Activated gamma-delta T cell treated with anti-CD3 and anti-CD28 coated beads, Interleukin-2, amount 50 U/mL, for 16 hours (primary cell): ENCODE measurements around the gene MRM3.
"Not testable (repeated sequence)": the region's sequence is repeated elsewhere in the genome, so short reads cannot be mapped to it uniquely, and the experiment has no call there.

Experiments used
- DNase-seq: peaks from one replicate; pipeline ENCODE4 v3.0.0-alpha.2; 2020; ENCODE audit warnings: low read depth

MRM3 gene

DNA sequence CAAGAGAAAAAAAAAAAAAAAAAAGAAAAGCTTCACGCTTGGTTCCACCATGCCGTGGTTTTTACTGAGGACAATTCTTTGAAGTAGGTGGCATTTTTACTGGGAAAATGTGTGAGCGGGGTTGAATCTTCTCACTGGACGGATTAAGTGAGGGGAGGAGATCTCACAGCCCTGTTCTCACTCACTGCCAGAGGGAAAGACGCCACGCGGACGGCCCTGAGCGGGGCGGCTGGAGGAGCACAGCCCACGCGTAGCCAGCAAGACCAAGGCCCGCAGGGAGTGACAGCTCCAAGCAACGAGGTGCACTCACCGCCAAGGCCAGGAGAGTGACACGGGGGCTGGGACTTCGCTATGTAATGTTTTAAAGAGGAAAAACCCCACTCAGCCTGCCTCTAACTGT, 43.1 kb downstream of the MRM3 start:
- DNase-seq = no peak

DNA sequence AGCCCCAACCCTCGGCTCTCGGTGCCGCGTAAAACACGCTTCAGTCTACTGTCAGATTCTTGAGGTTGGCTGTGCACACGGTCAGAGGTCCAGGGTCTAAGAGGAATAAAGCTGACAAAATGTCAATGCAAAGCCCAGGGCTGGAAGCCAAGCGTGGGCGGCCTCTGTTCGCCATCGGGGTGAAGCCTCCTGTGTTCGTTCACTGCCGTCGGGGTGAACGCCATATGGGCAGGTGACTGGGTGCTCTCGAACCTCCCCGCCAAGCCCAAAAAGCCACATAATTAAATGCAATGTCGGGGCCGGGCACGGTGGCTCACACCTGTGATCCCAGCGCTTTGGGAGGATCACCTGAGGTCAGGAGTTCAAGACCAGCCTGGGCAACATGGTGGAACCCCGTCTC, 44.6 kb downstream of the MRM3 start:
- DNase-seq = no peak

DNA sequence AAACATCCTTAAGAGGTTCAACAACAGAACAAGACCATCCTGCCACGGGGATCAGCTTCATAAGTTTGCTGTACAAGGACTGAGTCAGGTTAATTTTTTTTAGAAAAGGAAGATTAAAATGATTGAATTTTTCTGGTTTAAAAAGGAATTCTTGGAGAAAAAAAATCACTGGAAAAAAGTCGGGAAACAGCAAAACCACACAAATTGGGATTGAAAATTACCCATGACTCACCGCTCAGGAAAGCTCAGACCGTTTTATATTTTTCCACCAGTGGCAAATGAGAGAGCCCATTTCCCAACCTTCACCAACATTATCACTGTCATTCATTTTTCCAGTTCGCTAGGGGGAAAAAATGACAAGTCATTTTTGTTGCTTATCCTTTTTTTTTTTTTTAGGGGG, 46.6 kb downstream of the MRM3 start:
- DNase-seq = no peak

DNA sequence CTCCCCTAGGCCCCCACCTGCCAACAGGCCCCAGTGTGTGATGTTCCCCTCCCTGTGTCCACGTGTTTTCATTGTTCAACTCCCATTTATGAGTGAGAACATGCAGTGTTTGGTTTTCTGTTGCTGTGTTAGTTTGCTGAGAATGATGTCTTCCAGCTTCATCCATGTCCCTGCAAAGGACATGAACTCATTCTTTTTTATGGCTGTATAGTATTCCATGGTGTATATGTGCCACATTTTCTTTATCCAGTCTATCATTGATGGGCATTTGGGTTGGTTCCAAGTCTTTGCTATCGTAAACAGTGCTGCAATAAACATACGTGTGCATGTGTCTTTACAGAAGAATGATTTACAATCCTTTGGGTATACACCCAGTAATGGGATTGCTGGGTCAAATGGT, 47.5 kb downstream of the MRM3 start:
- DNase-seq = not testable (repeated sequence)

DNA sequence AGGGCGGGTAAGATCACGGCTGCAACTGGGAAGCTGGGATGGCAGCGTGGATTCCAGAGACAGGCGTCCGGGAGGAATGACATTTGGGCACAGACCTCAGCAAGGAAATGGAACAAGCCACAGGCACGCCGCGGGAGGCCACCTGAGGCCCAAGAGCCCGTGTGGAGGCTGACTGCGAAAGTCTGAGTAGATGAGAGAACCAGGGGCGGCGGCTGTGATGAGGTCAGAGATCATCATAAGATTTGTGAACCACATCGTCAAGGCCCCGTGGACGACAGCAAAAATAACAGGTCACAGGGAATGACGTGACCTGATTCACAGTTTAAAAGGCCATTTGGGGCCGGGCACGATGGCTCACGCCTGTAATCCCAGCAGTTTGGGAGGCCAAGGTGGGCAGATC, 48.2 kb downstream of the MRM3 start:
- no peak for DNase-seq

DNA sequence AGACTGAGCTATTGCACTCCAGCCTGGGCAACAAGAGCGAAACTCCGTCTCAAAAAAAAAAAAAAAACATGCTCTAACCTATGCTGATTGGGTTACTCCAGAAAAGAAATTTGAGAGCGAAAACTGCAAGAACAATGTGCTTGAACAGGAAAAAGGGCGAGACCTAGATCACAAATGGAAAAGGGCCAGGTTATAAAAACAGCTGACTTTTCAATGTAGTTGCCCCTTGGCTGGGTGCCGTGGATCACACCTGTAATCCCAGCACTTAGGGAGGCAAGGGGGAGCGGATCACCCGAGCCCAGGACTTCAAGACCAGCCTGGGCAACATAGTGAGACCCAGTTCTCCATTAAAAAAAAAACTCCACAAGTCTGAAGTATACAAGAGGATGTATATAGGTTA, 48.8 kb downstream of the MRM3 start:
- DNase-seq = no peak

DNA sequence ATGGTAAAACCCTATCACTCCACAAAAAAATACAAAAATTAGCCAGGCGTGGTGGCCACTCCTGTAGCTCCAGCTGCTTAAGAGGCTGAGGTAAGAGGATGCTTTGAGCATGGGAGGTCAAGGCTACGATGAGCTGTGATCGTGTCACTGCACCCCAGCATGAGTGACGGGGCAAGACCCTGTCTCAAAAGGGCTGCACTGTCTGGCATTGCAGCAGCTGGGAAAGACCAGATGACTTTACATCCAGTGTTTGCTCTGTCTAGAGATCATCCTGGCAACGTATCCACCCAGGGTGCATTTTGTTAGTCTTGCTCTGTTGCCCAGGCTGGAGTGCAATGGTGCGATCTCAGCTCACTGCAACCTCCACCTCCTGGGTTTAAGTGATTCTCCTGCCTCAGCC, 52.0 kb downstream of the MRM3 start:
- DNase-seq = no peak

DNA sequence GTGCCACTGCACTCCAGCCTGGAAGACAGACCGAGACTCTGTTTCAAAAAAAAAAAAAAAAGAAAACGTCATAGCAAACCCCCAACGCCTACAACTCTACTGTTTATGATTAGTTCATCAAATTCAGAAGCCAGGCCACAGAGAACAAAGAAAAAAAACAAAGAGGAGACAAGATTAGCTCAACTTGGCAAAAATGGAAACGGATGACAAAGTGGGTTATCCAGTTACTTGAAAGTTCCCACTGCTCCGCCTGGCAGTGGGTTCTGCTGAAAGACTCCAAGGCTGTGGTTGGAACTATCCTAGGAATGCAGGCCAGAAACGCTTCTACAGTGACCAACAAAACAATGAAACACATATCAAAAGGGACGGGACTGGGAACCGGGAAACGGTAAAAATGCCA, 53.1 kb downstream of the MRM3 start:
- DNase-seq = no peak

DNA sequence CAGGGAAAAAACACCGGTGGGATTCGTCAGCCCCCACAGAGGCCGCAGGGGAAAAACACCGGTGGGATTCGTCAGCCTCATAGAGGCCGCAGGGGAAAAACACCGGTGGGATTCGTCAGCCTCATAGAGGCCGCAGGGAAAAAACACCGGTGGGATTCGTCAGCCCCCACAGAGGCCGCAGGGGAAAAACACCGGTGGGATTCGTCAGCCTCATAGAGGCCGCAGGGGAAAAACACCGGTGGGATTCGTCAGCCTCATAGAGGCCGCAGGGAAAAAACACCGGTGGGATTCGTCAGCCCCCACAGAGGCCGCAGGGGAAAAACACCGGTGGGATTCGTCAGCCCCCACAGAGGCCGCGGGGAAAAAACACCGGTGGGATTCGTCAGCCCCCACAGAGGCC, 53.6 kb downstream of the MRM3 start:
- not testable (repeated sequence) for DNase-seq

DNA sequence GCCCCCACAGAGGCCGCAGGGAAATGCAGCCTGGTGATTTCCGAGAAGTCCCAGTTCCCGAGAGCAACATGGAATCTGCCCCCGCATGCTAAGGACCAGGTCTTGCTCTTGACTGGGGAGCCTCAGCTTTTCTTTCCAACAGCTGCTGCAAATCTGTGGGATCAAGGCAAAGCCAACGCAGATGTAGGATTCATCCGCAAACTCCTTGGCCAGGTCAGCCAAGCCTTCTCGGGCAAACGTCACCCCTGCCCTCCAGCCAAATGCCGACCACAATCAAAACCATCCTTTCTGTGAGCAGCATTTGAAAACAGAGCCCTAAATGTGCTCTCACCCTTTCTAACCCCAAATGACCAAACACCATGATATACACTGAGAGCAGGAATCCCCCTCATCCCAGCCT, 54.0 kb downstream of the MRM3 start:
- DNase-seq = no peak

DNA sequence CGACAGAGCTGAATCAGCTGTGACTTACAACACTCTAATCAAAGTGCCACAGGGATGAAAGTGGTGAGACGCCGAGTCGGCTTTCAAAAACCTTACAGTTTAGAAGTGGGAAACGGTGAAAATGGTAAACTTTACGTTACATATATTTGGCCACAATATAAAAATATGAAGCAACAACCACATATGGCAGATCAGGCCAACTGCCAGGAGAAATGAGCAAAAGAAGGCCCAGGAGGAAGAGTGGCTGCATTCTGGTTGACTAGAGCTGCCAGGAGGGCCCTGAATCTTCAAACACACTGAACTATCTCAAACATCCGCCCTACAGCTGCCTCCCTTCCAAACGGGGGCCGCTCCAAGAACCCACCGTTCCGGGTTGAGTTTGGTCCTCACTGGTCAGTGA, 56.3 kb downstream of the MRM3 start:
- DNase-seq = no peak

DNA sequence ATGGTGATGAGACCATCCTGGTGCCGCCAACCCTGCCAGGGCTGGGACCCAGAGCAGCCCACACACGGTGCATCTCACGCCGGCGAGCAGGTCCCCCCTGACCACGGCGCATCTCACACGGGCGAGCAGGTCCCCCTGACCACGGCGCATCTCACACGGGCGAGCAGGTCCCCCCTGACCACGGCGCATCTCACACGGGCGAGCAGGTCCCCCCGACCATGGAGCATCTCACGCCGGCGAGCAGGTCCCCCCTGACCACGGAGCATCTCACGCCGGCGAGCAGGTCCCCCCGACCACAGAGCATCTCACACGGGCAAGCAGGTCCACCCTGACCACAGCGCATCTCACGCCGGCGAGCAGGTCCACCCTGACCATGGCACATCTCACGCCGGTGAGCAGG, 59.2 kb downstream of the MRM3 start:
- no peak for DNase-seq
